ENCODE measurements around the gene ADGRG1.

Gene ADGRG1

GRCh38 chr16:57652695-57653471, 24.5 kb downstream of the ADGRG1 start:
- DNase-seq, result no peak

DNA sequence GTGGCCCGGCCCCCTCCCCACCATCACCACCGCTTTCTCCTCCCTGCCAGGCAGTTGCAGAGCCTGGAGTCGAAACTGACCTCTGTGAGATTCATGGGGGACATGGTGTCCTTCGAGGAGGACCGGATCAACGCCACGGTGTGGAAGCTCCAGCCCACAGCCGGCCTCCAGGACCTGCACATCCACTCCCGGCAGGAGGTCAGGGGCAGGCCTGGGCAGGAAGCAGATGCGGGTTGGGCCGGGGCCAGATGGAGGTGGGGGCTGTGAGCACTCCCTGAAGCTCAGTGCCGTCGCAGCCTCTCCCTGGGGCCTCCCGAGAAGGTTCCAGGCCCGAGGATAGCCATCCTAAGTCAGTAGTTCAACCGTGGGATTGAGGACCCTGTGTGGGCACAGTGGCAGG, 25.5 kb downstream of the ADGRG1 start:
- DNase-seq, result no peak

DNA sequence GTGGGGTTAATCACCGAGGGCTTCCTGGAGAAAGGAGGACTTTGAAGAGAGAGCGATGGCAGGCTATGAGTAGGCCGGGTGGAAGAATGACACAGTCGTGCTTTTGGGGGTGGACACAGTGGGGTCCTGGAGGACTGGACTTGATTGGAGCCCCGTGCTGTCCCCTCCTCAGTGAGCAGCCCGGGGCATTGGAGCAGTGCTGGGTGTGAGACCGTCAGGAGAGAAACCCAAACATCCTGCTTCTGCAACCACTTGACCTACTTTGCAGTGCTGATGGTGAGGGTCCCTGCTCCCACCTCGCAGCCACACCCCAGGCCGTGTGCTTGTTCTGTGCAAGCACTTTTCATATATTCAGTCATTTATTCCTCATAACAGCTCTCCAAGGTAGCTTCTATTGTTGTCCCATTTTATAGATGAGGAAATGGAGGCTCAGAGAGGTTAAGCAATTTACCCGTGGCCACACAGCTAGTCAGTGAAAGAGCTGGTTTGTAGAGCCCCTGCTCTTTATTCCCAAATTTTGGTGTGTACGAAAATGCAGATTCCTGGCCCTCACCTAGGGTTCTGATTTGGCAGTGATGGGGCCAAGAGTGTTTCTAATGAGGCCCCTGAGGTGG, 28.0 kb downstream of the ADGRG1 start:
- no peak for DNase-seq

DNA sequence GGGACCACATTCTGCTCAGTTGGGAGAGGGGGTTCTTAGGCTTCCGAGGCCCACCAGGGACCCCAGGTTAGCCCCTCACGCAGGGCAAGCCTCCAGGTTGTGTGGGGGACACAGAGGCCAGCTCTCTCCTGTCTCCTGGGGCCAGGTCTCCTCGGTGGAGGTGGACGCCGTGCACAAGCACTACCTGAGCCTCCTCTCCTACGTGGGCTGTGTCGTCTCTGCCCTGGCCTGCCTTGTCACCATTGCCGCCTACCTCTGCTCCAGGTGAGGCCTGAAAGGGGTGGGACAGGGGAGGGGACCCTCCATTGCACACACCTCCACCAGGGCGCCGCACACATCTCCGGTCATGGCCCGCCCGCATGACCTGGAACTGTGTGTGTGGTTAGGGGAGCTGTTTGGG, 28.8 kb downstream of the ADGRG1 start:
- no peak for DNase-seq

GRCh38 chr16:57658130-57658877, 29.9 kb downstream of the ADGRG1 start:
- DNase-seq, result no peak

DNA sequence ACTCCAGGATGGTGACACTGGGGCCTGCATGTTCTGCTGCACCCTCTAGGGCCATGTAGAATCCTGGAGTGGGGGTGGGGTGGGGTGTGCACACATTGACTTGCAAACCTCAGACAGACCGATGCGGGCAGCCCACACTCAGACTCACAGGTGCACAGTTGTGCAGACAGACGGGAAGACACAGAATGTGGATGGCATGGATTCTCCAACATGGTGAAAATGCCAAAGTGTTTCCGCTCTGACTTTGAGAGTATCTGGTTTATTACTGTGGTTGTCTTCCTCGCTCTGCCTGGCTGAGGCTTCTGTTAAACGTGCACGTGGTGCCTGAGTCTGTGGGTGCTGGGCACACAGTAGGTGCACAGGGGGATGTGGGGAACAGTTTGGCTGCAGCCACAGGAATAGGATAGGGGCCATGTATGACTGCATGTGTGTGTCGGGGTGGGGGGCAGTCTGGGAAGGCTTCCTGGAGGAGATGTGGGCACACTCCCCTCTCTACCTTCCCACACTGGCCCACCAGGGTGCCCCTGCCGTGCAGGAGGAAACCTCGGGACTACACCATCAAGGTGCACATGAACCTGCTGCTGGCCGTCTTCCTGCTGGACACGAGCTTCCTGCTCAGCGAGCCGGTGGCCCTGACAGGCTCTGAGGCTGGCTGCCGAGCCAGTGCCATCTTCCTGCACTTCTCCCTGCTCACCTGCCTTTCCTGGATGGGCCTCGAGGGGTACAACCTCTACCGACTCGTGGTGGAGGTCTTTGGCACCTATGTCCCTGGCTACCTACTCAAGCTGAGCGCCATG, 30.6 kb downstream of the ADGRG1 start:
- no peak for DNase-seq

DNA sequence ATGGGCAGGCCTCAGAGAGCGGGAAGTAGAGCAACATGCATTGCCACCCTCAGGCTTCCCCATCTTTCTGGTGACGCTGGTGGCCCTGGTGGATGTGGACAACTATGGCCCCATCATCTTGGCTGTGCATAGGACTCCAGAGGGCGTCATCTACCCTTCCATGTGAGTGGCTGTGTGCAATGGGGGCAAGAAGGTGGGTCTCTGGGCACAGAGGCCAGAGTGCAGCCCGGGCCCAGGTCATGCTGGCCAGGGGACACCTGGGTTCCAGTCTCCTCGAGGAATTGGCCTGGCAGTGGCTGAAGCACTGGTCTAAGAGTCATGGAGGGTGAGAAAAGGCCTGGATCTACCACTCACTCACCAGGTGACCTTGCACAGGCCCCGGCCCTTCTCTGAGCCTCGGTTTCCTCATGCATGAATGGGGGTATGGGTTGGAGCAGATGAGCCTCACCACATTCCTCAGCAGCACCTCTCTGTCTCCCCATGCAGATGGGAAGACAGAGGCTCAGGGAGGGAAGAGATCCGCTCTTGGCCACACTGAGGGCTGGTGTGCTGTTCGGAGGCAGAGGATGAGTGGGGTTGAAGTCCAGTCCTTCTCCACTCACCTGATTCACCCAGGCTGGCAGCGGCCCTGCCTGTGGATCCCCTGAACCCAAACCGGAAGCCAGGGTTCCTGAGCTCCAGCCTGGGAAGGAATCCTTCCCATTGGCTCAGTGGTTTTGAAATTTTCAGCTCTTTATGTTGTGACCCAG, 32.5 kb downstream of the ADGRG1 start:
- DNase-seq, result no peak

DNA sequence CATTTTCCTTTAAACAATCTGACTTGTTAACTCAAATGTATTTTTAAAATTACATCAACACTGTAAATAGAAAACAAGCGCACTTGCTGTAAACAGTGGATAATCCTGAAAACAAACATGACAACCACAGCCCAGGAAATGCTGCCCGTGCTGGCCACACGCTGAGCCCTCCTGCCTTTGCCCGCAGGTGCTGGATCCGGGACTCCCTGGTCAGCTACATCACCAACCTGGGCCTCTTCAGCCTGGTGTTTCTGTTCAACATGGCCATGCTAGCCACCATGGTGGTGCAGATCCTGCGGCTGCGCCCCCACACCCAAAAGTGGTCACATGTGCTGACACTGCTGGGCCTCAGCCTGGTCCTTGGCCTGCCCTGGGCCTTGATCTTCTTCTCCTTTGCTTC, 33.1 kb downstream of the ADGRG1 start:
- DNase-seq, result no peak

GRCh38 chr16:57661936-57662906, 33.8 kb downstream of the ADGRG1 start:
- DNase-seq, result no peak

DNA sequence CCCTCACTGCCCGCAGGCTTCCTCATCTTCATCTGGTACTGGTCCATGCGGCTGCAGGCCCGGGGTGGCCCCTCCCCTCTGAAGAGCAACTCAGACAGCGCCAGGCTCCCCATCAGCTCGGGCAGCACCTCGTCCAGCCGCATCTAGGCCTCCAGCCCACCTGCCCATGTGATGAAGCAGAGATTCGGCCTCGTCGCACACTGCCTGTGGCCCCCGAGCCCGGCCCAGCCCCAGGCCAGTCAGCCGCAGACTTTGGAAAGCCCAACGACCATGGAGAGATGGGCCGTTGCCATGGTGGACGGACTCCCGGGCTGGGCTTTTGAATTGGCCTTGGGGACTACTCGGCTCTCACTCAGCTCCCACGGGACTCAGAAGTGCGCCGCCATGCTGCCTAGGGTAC, 35.0 kb downstream of the ADGRG1 start:
- no peak for DNase-seq

GRCh38 chr16:57663917-57664661, 35.7 kb downstream of the ADGRG1 start:
- DNase-seq, result no peak

DNA sequence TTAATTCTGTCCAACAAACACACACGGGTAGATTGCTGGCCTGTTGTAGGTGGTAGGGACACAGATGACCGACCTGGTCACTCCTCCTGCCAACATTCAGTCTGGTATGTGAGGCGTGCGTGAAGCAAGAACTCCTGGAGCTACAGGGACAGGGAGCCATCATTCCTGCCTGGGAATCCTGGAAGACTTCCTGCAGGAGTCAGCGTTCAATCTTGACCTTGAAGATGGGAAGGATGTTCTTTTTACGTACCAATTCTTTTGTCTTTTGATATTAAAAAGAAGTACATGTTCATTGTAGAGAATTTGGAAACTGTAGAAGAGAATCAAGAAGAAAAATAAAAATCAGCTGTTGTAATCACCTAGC, 36.2 kb downstream of the ADGRG1 start:
- no peak for DNase-seq

- DNase-seq, result no peak
These were observed 37.1 kb downstream of the ADGRG1 start for GRCh38 chr16:57665541-57665940.

GRCh38 chr16:57666353-57667047, 38.1 kb downstream of the ADGRG1 start:
- DNase-seq, result no peak

DNA sequence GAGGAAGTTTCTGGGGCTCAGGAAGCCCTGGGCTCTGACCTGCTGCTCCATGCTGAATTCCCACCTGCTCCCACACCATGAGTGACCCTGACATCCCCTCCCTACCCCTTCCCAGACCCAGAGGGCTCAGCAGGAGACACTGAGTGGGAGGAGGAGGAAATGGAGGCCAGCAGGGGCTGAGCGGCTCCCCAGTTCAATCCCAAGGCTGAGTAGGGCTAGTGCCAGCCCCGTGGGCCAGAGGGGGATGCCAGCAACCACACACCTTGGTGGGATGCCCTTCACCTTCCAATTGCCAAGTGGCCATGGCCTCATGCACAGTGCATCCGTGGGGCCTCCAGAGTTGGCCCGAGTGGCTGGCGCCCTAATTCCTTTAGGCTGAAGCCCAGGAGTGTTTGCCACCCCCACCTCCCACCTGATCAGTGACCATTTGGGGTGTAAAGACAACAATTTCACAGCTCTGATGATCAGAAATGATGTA, 38.7 kb downstream of the ADGRG1 start:
- no peak for DNase-seq

GRCh38 chr16:57667526-57668262, 39.3 kb downstream of the ADGRG1 start:
- DNase-seq, result no peak

DNA sequence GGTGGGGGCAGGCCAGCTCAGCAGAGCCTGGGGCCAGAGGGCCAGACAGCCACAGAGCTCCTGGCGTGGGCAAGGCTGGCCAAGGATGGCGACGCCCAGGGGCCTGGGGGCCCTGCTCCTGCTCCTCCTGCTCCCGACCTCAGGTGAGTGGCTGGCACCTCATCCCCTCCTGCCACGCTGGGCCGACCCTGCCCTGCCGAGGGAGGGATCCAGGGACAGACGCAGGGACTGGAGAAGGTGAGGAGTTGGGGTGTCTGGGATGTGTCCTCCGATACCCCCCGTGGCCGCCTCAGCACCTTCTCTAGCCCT, 39.8 kb downstream of the ADGRG1 start, which contains the start of gene ADGRG3:
Gene ADGRG3, plus strand, starts transcription at position 44 of the 309 bp plus-strand sequence. Its CDS starts 42 bp downstream, at position 86.
- DNase-seq, result no peak

GRCh38 chr16:57668630-57669475, 40.4 kb downstream of the ADGRG1 start:
- DNase-seq, result no peak
